HL-60/S4 (cell line): ENCODE data around the gene ACADL.

Source experiments
- in situ Hi-C: fragments of 300-500 bp; cut with MboI; formaldehyde crosslinking; loops from 2 replicates; pipeline ENCODE4 v1.14.3; 2022; ENCODE audit warnings: low sequenced_read_pairs

ACADL gene

GRCh38 chr2:210171309-210172218, 53.7 kb downstream of the ACADL start, which contains the start of gene KANSL1L:
Gene KANSL1L (minus strand): TSS chr2:210171409. CDS start chr2:210154582, 16,827 bp downstream.
- in situ Hi-C loops = no loop called here

- in situ Hi-C loops = no loop called here
Measured at GRCh38 chr2:210170446-210171303, 54.6 kb downstream of the ACADL start.

- in situ Hi-C loops = no loop called here
Measured at GRCh38 chr2:210170196-210170445, 55.1 kb downstream of the ACADL start.

GRCh38 chr2:210169516-210170195, 55.6 kb downstream of the ACADL start:
- in situ Hi-C loops = no loop called here

- in situ Hi-C loops = no loop called here
Measured at GRCh38 chr2:210167227-210167626, 58.0 kb downstream of the ACADL start.

GRCh38 chr2:210162466-210163124, 62.7 kb downstream of the ACADL start:
- in situ Hi-C loops = no loop called here

- in situ Hi-C loops = no loop called here
Measured at GRCh38 chr2:210159059-210159458, 66.2 kb downstream of the ACADL start.

GRCh38 chr2:210158236-210158635, 67.0 kb downstream of the ACADL start:
- in situ Hi-C loops = no loop called here

- in situ Hi-C loops = no loop called here
Measured at GRCh38 chr2:210157526-210157925, 67.7 kb downstream of the ACADL start.

GRCh38 chr2:210147614-210148013, 77.6 kb downstream of the ACADL start:
- in situ Hi-C loops = no loop called here
